ENCODE results near the gene HSF5. TPM values are rescaled to one million over a fixed set of nuclear protein-coding genes. Genes with fewer than 3 reads are reported as not detected.
A peak's percentile ranks its signal among the peaks of the same experiment; 100 is the strongest.

HSF5 gene
- total and polyA plus RNA-seq, 2 of the 13 experiments (the other 11 are each of a cell fraction or from before 2014, with no cell fraction given) = not detected

DNA sequence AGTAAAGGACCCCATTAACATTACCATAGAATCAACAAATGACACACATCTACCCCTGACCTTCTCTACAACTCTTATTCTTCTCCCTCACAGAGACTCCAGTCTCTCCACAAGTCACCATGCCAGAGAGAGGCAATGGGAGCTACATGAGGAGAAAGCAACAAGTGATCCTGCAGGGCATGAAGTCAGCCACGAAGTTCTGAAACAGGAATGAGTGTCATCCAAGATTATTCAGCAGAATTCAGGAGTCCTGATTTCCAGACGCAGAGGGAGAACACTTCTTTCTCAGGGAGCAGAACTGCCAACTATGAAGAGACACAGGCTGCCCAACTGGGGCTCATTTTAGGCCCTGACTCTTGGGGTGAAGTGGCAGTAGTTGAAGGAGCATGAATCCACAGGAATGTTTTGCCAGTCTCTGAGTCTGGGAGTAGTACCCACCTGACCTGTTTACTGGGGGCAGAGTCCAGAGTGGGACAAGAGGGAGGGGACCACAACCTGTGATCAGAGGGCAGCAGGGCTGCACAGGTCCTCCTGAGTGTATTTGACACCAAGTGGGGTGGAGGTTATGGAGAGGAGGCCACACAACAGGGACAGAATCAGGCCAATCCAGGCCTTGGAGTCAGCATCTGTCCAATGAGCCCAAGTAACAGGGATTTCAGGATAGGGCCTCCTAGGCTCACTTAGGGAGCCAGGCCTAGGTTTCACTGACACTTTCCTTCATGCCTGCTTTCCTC, 28.6 kb upstream of the HSF5 start (continued):
- no peak for TF ChIP-seq ZBTB14 (CRISPR knock-in tag; IDR thresholded peaks at IDR 0.05)
- TF ChIP-seq ZNF180 (CRISPR knock-in tag; IDR thresholded peaks at IDR 0.05; ENCODE audit: borderline replicate concordance, low read depth) = no peak
- no peak for TF ChIP-seq MIER2 (CRISPR knock-in tag; IDR thresholded peaks at IDR 0.05)
- no peak for TF ChIP-seq ZNF292 (CRISPR knock-in tag; IDR thresholded peaks at IDR 0.05; ENCODE audit: borderline replicate concordance, low read depth)
- no peak for TF ChIP-seq HOXA5 (CRISPR knock-in tag; IDR thresholded peaks at IDR 0.05)
- TF ChIP-seq ZNF597 (CRISPR knock-in tag; IDR thresholded peaks at IDR 0.05) = no peak
- no peak for TF ChIP-seq ZNF317 (CRISPR knock-in tag; IDR thresholded peaks at IDR 0.05)
- TF ChIP-seq ZBTB20 (CRISPR knock-in tag; IDR thresholded peaks at IDR 0.05; ENCODE audit: borderline replicate concordance, low read depth) = no peak
- TF ChIP-seq ZNF737 (CRISPR knock-in tag; IDR thresholded peaks at IDR 0.05; ENCODE audit: borderline replicate concordance) = no peak
- TF ChIP-seq, protein P1, sequence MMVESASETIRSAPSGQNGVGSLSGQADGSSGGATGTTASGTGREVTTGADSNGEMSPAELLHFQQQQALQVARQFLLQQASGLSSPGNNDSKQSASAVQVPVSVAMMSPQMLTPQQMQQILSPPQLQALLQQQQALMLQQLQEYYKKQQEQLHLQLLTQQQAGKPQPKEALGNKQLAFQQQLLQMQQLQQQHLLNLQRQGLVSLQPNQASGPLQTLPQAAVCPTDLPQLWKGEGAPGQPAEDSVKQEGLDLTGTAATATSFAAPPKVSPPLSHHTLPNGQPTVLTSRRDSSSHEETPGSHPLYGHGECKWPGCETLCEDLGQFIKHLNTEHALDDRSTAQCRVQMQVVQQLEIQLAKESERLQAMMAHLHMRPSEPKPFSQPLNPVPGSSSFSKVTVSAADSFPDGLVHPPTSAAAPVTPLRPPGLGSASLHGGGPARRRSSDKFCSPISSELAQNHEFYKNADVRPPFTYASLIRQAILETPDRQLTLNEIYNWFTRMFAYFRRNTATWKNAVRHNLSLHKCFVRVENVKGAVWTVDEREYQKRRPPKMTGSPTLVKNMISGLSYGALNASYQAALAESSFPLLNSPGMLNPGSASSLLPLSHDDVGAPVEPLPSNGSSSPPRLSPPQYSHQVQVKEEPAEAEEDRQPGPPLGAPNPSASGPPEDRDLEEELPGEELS (CRISPR knock-in tag; IDR thresholded peaks at IDR 0.05) = peak; percentile 86
- no peak for TF ChIP-seq ZNF660 (CRISPR knock-in tag; IDR thresholded peaks at IDR 0.05; ENCODE audit: borderline replicate concordance, low read depth)
- no peak for TF ChIP-seq SALL2 (CRISPR knock-in tag; IDR thresholded peaks at IDR 0.05)
- no peak for TF ChIP-seq ZNF563 (CRISPR knock-in tag; IDR thresholded peaks at IDR 0.05)
- TF ChIP-seq U2AF1 (optimal IDR thresholded peaks at IDR 0.05; ENCODE audit: low read depth, low read length) = peak; percentile 62
- TF ChIP-seq FOXA1 (IDR thresholded peaks at IDR 0.05) = no peak
- peak; percentile 29 for TF ChIP-seq FOXA1 (CRISPR knock-in tag; IDR thresholded peaks at IDR 0.05)
- TF ChIP-seq ZNF253 (CRISPR knock-in tag; IDR thresholded peaks at IDR 0.05; ENCODE audit: borderline replicate concordance) = 0 out of 2 replicates have a peak, but pooled peaks have one; percentile 18
- TF ChIP-seq MZF1 (CRISPR knock-in tag; IDR thresholded peaks at IDR 0.05; ENCODE audit: borderline replicate concordance) = no peak
- peak; percentile 59; the same call in 1 of the 2 replicates for TF ChIP-seq ZFP37 (CRISPR knock-in tag; IDR thresholded peaks at IDR 0.05; ENCODE audit: borderline replicate concordance)
- TF ChIP-seq ZNF513 (CRISPR knock-in tag; conservative IDR thresholded peaks at IDR 0.05) = no peak
- peak; percentile 54; the same call in 1 of the 2 replicates for TF ChIP-seq MYC (CRISPR knock-in tag; IDR thresholded peaks at IDR 0.05; ENCODE audit: borderline replicate concordance)

Data from HepG2 (cell line).